ENCODE measurements around the gene TEC.

DNA sequence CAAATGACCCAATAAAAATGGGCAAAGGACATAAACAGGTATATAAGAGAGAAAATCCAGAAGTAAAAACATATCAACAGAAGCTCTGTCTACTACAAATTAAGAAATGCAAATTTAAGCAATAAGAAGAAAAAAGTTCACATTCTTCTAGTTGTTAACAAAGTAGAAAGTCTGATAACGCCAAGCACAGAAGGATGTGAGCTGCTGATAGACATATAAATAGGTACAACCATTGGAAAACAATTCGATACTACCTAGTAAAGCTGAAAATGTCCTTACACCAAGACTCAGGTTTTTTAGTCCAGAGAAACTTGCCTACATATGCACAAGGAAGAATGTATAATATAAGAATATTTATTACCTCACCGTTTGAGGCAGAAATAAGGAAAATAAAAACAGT is 35.9 kb upstream of the TEC start:
- TF ChIP-seq EZH2 (IDR thresholded peaks at IDR 0.05; ENCODE audit: low read depth, unreplicated experiment) (no peak), CTCF (conservative IDR thresholded peaks at IDR 0.05; ENCODE audit: low read depth in 2 of 2) (no peak), ETS1 (IDR thresholded peaks at IDR 0.05) (no peak), POLR2AphosphoS5 (IDR thresholded peaks at IDR 0.05; ENCODE audit: low read depth) (no peak), JUNB (IDR thresholded peaks at IDR 0.05; ENCODE audit: unreplicated experiment) (no peak), STAT1 (IDR thresholded peaks at IDR 0.05; ENCODE audit: unreplicated experiment) (no peak), EZH2phosphoT487 (IDR thresholded peaks at IDR 0.05; ENCODE audit: unreplicated experiment) (no peak), REST (IDR thresholded peaks at IDR 0.05; ENCODE audit: unreplicated experiment) (no peak), CREB1 (CRISPR knock-in tag; IDR thresholded peaks at IDR 0.05; ENCODE audit: low read depth) (no peak), NANOG (IDR thresholded peaks at IDR 0.05; ENCODE audit: borderline replicate concordance) (no peak), ZNF331 (CRISPR knock-in tag; IDR thresholded peaks at IDR 0.05; ENCODE audit: low read depth) (no peak), ZNF114 (CRISPR knock-in tag; IDR thresholded peaks at IDR 0.05) (no peak)
